Neuronal stem cell (in vitro differentiated cells): ENCODE data around the gene ACOT2.

ENCODE experiments used
- DNase-seq: peaks from one replicate; pipeline ENCODE4 v3.0.0-alpha.2; 2013; ENCODE audit warnings: low spot score
- H2AFZ ChIP-seq: one replicate; pipeline ENCODE4 v1.6.1; 2013; ENCODE audit warnings: mild to moderate bottlenecking, low read length, inconsistent platforms
- H2AK5ac ChIP-seq: 2 replicates; pipeline ENCODE4 v1.6.1; 2013; ENCODE audit warnings: low read depth, mild to moderate bottlenecking, inconsistent platforms, low read length, moderate library complexity, mixed read lengths
- H2BK120ac ChIP-seq: 2 replicates; pipeline ENCODE4 v1.6.1; 2013; ENCODE audit warnings: low read depth, mild to moderate bottlenecking, inconsistent platforms, low read length, moderate library complexity, mixed read lengths
- H2BK12ac ChIP-seq: one replicate; pipeline ENCODE4 v1.6.1; 2013; ENCODE audit warnings: low read length, inconsistent platforms
- H2BK15ac ChIP-seq: 2 replicates; pipeline ENCODE4 v1.6.1; 2013; ENCODE audit warnings: mild to moderate bottlenecking, low read length, inconsistent platforms, mixed read lengths
- H2BK5ac ChIP-seq: one replicate; pipeline ENCODE4 v1.6.1; 2013; ENCODE audit warnings: inconsistent platforms, mild to moderate bottlenecking, low read length, moderate library complexity
- H3K14ac ChIP-seq: one replicate; pipeline ENCODE4 v1.6.1; 2013; ENCODE audit warnings: low read length, inconsistent platforms
- H3K18ac ChIP-seq: 2 replicates; pipeline ENCODE4 v1.6.1; 2013; ENCODE audit warnings: low read length, inconsistent platforms
- H3K23ac ChIP-seq: 2 replicates; pipeline ENCODE4 v1.6.1; 2013; ENCODE audit warnings: low read depth, mild to moderate bottlenecking, mixed read lengths, low read length, inconsistent platforms; ENCODE audit not compliant: poor library complexity
- H3K27ac ChIP-seq: replicated peaks from 3 replicates; pipeline ENCODE4 v1.5.1; 2013; ENCODE audit warnings: low read length, inconsistent platforms
- H3K27me3 ChIP-seq, 3 experiments: 2 replicates each; pipeline ENCODE4 v1.6.1; 2013; ENCODE audit warnings: low read length in 3 of 3, mild to moderate bottlenecking in 2 of 3, inconsistent platforms in 1 of 3, low read depth in 1 of 3, mixed read lengths in 1 of 3, moderate library complexity in 1 of 3; ENCODE audit not compliant: control insufficient read depth in 3 of 3, insufficient read depth in 3 of 3
- H3K36me3 ChIP-seq, 2 donors: replicated peaks in 1 of 2; 2 replicates each; pipeline ENCODE4 v1.6.1; 2013; ENCODE audit warnings: low read length in 2 of 2; ENCODE audit not compliant: control insufficient read depth in 2 of 2, insufficient read depth in 2 of 2
- H3K4ac ChIP-seq: 2 replicates; pipeline ENCODE4 v1.6.1; 2013; ENCODE audit warnings: inconsistent platforms, mild to moderate bottlenecking, low read length, moderate library complexity
- H3K4me1 ChIP-seq, 2 donors: 1 replicate in 1 of 2; 2 replicates in 1 of 2; pipeline ENCODE4 v1.6.1; 2013; ENCODE audit warnings: low read length in 2 of 2, low read depth in 1 of 2; ENCODE audit not compliant: control insufficient read depth in 2 of 2, insufficient read depth in 1 of 2
- H3K4me2 ChIP-seq: one replicate; pipeline ENCODE4 v1.6.1; 2013; ENCODE audit warnings: mild to moderate bottlenecking, low read length, inconsistent platforms; ENCODE audit not compliant: insufficient read depth, poor library complexity, severe bottlenecking
- H3K4me3 ChIP-seq, 2 donors: 2 replicates each; pipeline ENCODE4 v1.5.1; 2013; ENCODE audit warnings: low read length in 2 of 2, mild to moderate bottlenecking in 2 of 2, inconsistent platforms in 1 of 2, moderate library complexity in 1 of 2
- H3K79me1 ChIP-seq: one replicate; pipeline ENCODE4 v1.6.1; 2013; ENCODE audit warnings: low read depth, mild to moderate bottlenecking, inconsistent platforms, low read length, moderate library complexity
- H3K9ac ChIP-seq: one replicate; pipeline ENCODE4 v1.6.1; 2013; ENCODE audit warnings: mild to moderate bottlenecking, low read depth, low read length, inconsistent platforms; ENCODE audit not compliant: poor library complexity
- H3K9me3 ChIP-seq, 2 donors: replicated peaks in 1 of 2; 2 replicates each; pipeline versions ENCODE3 to v1.6.1; 2013; ENCODE audit warnings: low read length in 2 of 2, mild to moderate bottlenecking in 2 of 2, inconsistent platforms in 1 of 2, low read depth in 1 of 2, mixed read lengths in 1 of 2, moderate library complexity in 1 of 2; ENCODE audit not compliant: control insufficient read depth in 2 of 2, insufficient read depth in 1 of 2
- H4K8ac ChIP-seq: one replicate; pipeline ENCODE4 v1.6.1; 2013; ENCODE audit warnings: low read depth, mild to moderate bottlenecking, inconsistent platforms, low read length, moderate library complexity
- H4K91ac ChIP-seq: one replicate; pipeline ENCODE4 v1.6.1; 2013; ENCODE audit warnings: low read length, low read depth, mild to moderate bottlenecking, inconsistent platforms; ENCODE audit not compliant: poor library complexity
- WGBS, 2 donors: extraction: QIAGEN DNeasy Blood & Tissue Kit; methylation state at CpG; one replicate each; pipeline ENCODE4 v1.1.7; 2013; ENCODE audit warnings: missing lambda C conversion rate in 2 of 2, mixed read lengths in 1 of 2; ENCODE audit not compliant: insufficient read length in 2 of 2, insufficient replicate concordance in 1 of 2; ENCODE audit errors: extremely low coverage in 2 of 2; 5-methylcytosine and 5-hydroxymethylcytosine counted together

ACOT2 gene

GRCh38 chr14:73620268-73620667 is 51.3 kb downstream of the ACOT2 start:
- H3K18ac ChIP-seq = no peak overlapping the region
- DNase-seq = no peak
- no peak overlapping the region for H3K23ac ChIP-seq
- no peak overlapping the region for H2BK120ac ChIP-seq
- H2AK5ac ChIP-seq = no peak overlapping the region
- no peak overlapping the region for H4K91ac ChIP-seq
- H2BK5ac ChIP-seq = no peak overlapping the region
- H3K4ac ChIP-seq = no peak overlapping the region
- H3K36me3 ChIP-seq = no peaks in the 10 kb centered on the region
- H3K4me3 ChIP-seq = no peak overlapping the region
- H3K4me2 ChIP-seq = no peak overlapping the region
- no peak overlapping the region for H3K9ac ChIP-seq
- H3K4me1 ChIP-seq = peaks cover 0 to 4% of the 10 kb centered on the region in 2 donors
- H2AFZ ChIP-seq = no peak overlapping the region
- peaks cover 0 to 14% (median 0%) of the 10 kb centered on the region in 3 experiments for H3K27me3 ChIP-seq
- H3K9me3 ChIP-seq = peaks cover 0 to 3% of the 10 kb centered on the region in 2 donors
- H3K79me1 ChIP-seq = no peaks in the 10 kb centered on the region
- H2BK12ac ChIP-seq = no peak overlapping the region
- no peak overlapping the region for H2BK15ac ChIP-seq
- H3K27ac ChIP-seq = no peak overlapping the region
- no peak overlapping the region for H4K8ac ChIP-seq
- WGBS, 2 donors = no CpG with 5 or more reads among the region's 10 CpGs
- H3K14ac ChIP-seq = no peak overlapping the region

GRCh38 chr14:73623504-73624054 is 54.6 kb downstream of the ACOT2 start:
- Histone ChIP-seq H3K4me3 (peak overlapping the region in 1 of 2 donors; percentile 69), H3K9ac (no peak overlapping the region), H3K27ac (no peak overlapping the region), H2BK12ac (no peak overlapping the region), H4K91ac (no peak overlapping the region), H3K18ac (no peak overlapping the region), H4K8ac (no peak overlapping the region), H2AFZ (no peak overlapping the region), H3K36me3 (no peaks in the 10 kb centered on the region), H3K27me3 (peaks cover 0 to 7% (median 0%) of the 10 kb centered on the region in 3 experiments), H2BK15ac (no peak overlapping the region), H3K4ac (no peak overlapping the region), H3K4me2 (no peak overlapping the region), H3K79me1 (no peaks in the 10 kb centered on the region), H2AK5ac (no peak overlapping the region), H2BK5ac (no peak overlapping the region), H3K14ac (no peak overlapping the region), H3K9me3 (peaks cover 0 to 3% of the 10 kb centered on the region in 2 donors), H3K4me1 (no peaks in the 10 kb centered on the region), H2BK120ac (no peak overlapping the region), H3K23ac (no peak overlapping the region)
- no CpG with 5 or more reads among the region's 4 CpGs for WGBS, 2 donors
- DNase-seq = no peak
